Right lobe of liver (tissue), 4 donors: ENCODE data around the gene SYTL1.

Experiments used
- CTCF ChIP-seq, 4 donors: fragments of 200-600 bp in 3 of 4; fragments of 450-650 bp in 1 of 4; IDR thresholded peaks; one replicate each; pipeline versions ENCODE4 v1.5.1 to v1.8.0; 2016 to 2022; ENCODE audit warnings: antibody characterized with exemption in 4 of 4, mild to moderate bottlenecking in 2 of 4
- POLR2A ChIP-seq: fragments of 450-650 bp; IDR thresholded peaks from one replicate; pipeline ENCODE4 v1.6.1; 2017; ENCODE audit warnings: antibody characterized with exemption, mild to moderate bottlenecking
- donor health status: DM: no; HTN: no; CAD: no.
- donor health status: DM: no; HTN: no; CAD: no.
- donor health status: DM: no; HTN: yes; CAD: no.

GRCh38 chr1:27367160-27367650 lies 25.4 kb downstream of the SYTL1 start:
- TF ChIP-seq POLR2A (no peak), CTCF (IDR thresholded peaks at IDR 0.05) (no peak)
